Suppressor macrophage treated with lipopolysaccharide for 1 hour (primary cell): ENCODE data around the gene MTMR1.

Source experiments
- DNase-seq, 3 donors: peaks; one replicate each; pipeline ENCODE4 v3.0.0-alpha.2; 2020 to 2022

MTMR1 gene

GRCh38 chrX:150692831-150693724, at the start of gene MTMR1:
MTMR1 (plus strand) TSS chrX:150693396; CDS start chrX:150693531, 135 bp downstream.
- DNase-seq = peak in 1 of 3 donors; percentile 35

- DNase-seq = no peak
These were observed 49.2 kb upstream of the MTMR1 start for GRCh38 chrX:150643958-150644357.

DNA sequence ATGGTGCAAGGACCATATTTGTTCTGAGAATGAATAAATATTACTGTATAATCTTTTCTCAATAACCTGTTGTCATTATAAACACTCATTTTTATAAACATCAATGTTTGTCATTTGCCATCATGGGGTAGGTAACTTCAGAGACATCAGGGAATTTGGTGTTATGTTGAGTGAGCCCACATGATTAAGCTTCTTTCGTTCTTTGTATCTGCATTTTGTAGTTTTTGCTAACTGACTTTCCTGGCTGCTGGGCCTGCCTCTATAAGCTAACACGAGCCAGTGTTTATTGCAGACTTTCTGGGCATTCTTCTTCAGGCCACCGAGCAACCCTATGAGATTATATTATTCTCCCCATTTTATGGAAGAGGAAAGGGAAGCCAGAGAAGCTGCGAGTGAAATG, 48.8 kb upstream of the MTMR1 start:
- no peak for DNase-seq

- DNase-seq = no peak
These were observed 45.9 kb upstream of the MTMR1 start for GRCh38 chrX:150647331-150647730.

GRCh38 chrX:150648296-150648940, 44.8 kb upstream of the MTMR1 start:
- no peak for DNase-seq

DNA sequence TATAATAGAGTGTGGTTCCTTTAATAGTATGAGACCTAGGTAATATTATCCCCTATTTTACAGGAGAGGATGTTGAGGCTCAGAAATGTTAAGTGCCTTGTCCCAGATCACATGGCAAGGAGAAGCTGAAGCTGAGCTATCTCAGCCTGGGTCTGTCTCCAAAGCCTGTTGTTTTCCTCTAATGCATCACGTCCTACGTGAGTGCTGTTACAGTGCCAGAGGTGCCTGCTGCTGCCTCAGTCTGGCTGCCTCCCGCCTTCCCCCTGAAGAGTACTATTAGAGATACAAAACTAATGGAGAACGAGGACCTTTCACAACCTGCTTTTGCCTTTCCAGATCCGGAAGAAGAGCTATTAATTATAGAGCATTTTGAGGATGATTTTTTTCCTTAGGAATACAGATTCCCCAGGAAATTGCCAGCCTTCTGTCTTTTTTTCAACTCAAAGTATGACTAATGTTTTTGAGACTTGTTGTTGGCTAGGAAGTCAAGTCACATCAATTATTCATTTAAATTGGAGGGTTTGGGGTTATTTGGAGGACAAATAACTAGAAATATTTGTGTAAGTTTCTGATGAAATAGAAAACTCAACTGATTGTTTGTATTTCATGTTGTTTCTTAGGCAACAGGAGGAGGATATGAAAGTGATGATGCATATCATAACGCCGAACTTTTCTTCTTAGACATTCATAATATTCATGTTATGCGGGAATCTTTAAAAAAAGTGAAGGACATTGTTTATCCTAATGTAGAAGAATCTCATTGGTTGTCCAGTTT, 43.9 kb upstream of the MTMR1 start:
- DNase-seq = peak; percentile 3 to 62 (median 53)

DNA sequence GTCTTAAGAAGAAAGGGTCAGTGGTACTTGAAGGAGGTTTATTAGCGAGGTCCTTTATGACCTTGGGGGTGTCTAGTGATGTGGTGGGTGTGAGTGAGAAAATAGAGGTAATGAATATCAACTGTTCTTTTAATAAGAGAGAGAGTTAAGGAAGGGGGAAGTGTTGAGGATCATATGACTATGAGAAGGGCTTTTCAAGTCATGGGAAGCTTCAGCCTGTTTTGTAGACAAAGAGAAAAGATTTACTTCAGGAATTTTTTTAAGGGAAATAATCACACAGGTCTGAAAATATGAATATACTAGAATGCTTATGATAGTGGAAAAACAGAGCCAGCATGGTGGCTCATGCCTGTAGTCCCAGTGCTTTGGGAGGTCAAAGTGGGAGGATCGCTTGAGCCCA, 41.3 kb upstream of the MTMR1 start:
- DNase-seq = peak; percentile 11 to 40 (median 34)

DNA sequence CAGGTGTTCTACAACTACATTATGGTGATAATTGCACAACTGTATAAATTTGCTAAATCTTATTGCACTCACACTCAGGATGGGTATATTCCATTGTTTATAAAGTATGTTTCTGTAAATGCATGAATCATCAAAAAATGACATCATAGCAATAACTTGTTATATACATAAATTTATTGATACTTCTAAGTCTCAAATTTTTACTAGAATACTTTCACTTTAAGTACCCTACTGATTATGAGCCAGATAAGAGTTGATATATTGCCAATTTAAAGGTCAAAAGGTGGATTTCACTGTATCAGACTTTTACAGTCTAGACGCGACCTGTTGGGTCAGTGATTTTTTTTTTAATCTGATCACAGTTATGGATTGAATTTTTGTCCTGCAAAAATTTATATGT, 37.4 kb upstream of the MTMR1 start:
- DNase-seq = no peak

- no peak for DNase-seq
These were observed 30.1 kb upstream of the MTMR1 start for GRCh38 chrX:150663073-150663472.

GRCh38 chrX:150664290-150664689, 28.9 kb upstream of the MTMR1 start:
- no peak for DNase-seq

- DNase-seq = no peak
These were observed 17.0 kb upstream of the MTMR1 start for GRCh38 chrX:150676221-150676620.

GRCh38 chrX:150680974-150681373, 12.2 kb upstream of the MTMR1 start:
- DNase-seq = no peak

DNA sequence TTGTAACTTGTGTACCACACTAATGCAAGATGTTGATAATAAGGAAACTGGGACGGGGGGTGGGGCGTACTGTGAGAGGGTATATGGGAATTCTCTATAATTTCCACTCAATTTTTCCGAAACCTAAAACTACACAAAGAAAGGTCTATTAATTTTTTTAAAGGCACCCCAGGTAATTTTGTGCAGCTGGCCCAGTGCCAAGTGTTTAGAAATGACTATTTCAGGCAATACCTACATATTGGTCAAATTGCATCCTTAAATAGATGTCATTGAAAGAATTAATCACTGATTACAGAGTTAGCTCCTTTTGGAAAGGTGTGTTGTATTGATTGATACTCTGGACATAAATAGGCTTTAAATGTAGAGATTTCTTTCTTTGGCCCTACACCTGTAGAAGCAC, 10.1 kb upstream of the MTMR1 start:
- no peak for DNase-seq

- peak; percentile 65 to 74 (median 71) for DNase-seq
These were observed 9.6 kb upstream of the MTMR1 start for GRCh38 chrX:150683536-150684146.

- DNase-seq = no peak
These were observed 4.2 kb upstream of the MTMR1 start for GRCh38 chrX:150688911-150689451.

DNA sequence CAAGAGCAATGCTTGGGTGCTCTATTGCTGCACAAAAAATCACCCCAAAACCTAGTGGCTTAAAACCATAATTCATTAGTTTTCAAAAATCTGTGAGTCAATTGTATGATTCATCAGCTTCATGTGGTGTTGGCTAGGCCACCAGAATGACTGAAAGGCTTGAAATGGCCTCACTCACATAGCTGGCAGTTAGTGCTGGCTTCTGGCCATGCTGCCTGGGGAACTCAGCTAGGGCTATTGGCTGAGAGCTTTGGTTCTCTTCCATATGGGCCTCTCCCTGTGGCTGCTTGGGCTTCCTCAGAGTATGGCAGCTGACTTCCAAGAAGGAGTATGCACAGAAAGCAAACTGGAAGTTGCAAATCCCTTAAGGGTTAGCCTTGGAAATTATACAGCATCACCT, 3.1 kb upstream of the MTMR1 start:
- peak; percentile 30 to 63 (median 40) for DNase-seq

GRCh38 chrX:150692296-150692695, 900 bp upstream of the MTMR1 start:
- DNase-seq = no peak

GRCh38 chrX:150693725-150694574, 754 bp downstream of the MTMR1 start:
- peak in 2 of 3 donors; percentile 51 to 56 for DNase-seq

GRCh38 chrX:150694738-150695410, 1.7 kb downstream of the MTMR1 start:
- DNase-seq = peak; percentile 68 to 80 (median 74)

GRCh38 chrX:150696331-150696730, 3.1 kb downstream of the MTMR1 start:
- peak; percentile 38 to 46 (median 45) for DNase-seq

GRCh38 chrX:150696866-150697265, 3.7 kb downstream of the MTMR1 start:
- DNase-seq = peak in 2 of 3 donors; percentile 45 to 56
